A673 (cell line): ENCODE data around the gene CLDN3. TPM values are rescaled to one million over a fixed set of nuclear protein-coding genes. Genes with fewer than 3 reads are reported as not detected.

Source experiments
- BruUV-seq: library from RNA; stranded (reverse); fragments of 400-500 nt; replicated peaks from 2 replicates; lab custom pipeline; 2021; lab: Mats Ljungman, UMichigan
- CTCF ChIA-PET: fragments of 300-600 bp; sonication (Branson Sonifier 250); formaldehyde crosslinking; loops from one replicate; lab custom pipeline; 2022; ENCODE audit warnings: antibody characterized with exemption; lab: Charles Lee
- POLR2A ChIA-PET: fragments of 300-600 bp; sonication (Branson Sonifier 250); formaldehyde crosslinking; loops from one replicate; lab custom pipeline; 2022; ENCODE audit warnings: antibody characterized with exemption; ENCODE audit not compliant: low non-redundant PET; lab: Charles Lee
- DNase-seq: peaks from one replicate; pipeline ENCODE4 v3.0.0-alpha.2; 2015; ENCODE audit warnings: low spot score
- H3K27ac ChIP-seq: fragments of 200-600 bp; sonication (generic); 2 replicates; pipeline ENCODE4 v1.5.1; 2016; ENCODE audit warnings: mixed run types, low read depth, mild to moderate bottlenecking, mixed read lengths, antibody characterized with exemption, low read length; ENCODE audit not compliant: poor library complexity, severe bottlenecking
- H3K27me3 ChIP-seq: fragments of 200-600 bp; sonication (generic); replicated peaks from 2 replicates; pipeline ENCODE4 v1.6.1; 2017; ENCODE audit warnings: mixed run types, low read depth, mild to moderate bottlenecking, mixed read lengths, antibody characterized with exemption, low read length; ENCODE audit not compliant: insufficient read depth, poor library complexity
- H3K36me3 ChIP-seq: fragments of 200-600 bp; sonication (generic); 2 replicates; pipeline ENCODE4 v1.6.1; 2016; ENCODE audit warnings: mixed run types, mild to moderate bottlenecking, mixed read lengths, antibody characterized with exemption, low read length; ENCODE audit not compliant: insufficient read depth, poor library complexity, severe bottlenecking
- H3K4me1 ChIP-seq: fragments of 200-600 bp; sonication (generic); 2 replicates; pipeline ENCODE4 v1.6.1; 2017; ENCODE audit warnings: mixed run types, mild to moderate bottlenecking, mixed read lengths, antibody characterized with exemption, low read length; ENCODE audit not compliant: insufficient read depth, poor library complexity, severe bottlenecking
- H3K4me3 ChIP-seq: fragments of 200-600 bp; sonication (generic); 2 replicates; pipeline ENCODE4 v1.5.1; 2016; ENCODE audit warnings: low read depth, mixed run types, mild to moderate bottlenecking, mixed read lengths, low read length; ENCODE audit not compliant: poor library complexity, severe bottlenecking
- H3K9me3 ChIP-seq: fragments of 200-600 bp; sonication (generic); 2 replicates; pipeline ENCODE4 v1.6.1; 2016; ENCODE audit warnings: mixed run types, low read depth, mild to moderate bottlenecking, mixed read lengths, antibody characterized with exemption, low read length; ENCODE audit not compliant: poor library complexity, severe bottlenecking
- EZH2 ChIP-seq: fragments of 200-600 bp; sonication (generic); IDR thresholded peaks from 2 replicates; pipeline ENCODE4 v1.6.1; 2017; ENCODE audit warnings: borderline replicate concordance, low read depth, mild to moderate bottlenecking, mixed read lengths, antibody characterized with exemption, low read length; ENCODE audit not compliant: poor library complexity, severe bottlenecking
- intact Hi-C: fragments of 100-400 bp; cut with micrococcal nuclease; formaldehyde crosslinking; loops from one replicate; pipeline ENCODE4 v1.10.0; 2022; ENCODE audit not compliant: unreplicated experiment
- total RNA-seq: library from RNA; stranded (reverse); gene quantifications from 2 replicates; pipeline ENCODE4 v1.2.3, GENCODE V29; 2021
- TF ChIP-seq, protein P1 (sequence below): fragments of 300-800, 200-600 bp; sonication (generic); conservative IDR thresholded peaks from 2 replicates; pipeline ENCODE4 v1.5.1; 2017; ENCODE audit warnings: low read depth, mild to moderate bottlenecking, antibody characterized with exemption, low read length, moderate library complexity, mixed read lengths

The CLDN3 gene
- total RNA-seq, 1 experiment from 2014 or later = not detected

DNA sequence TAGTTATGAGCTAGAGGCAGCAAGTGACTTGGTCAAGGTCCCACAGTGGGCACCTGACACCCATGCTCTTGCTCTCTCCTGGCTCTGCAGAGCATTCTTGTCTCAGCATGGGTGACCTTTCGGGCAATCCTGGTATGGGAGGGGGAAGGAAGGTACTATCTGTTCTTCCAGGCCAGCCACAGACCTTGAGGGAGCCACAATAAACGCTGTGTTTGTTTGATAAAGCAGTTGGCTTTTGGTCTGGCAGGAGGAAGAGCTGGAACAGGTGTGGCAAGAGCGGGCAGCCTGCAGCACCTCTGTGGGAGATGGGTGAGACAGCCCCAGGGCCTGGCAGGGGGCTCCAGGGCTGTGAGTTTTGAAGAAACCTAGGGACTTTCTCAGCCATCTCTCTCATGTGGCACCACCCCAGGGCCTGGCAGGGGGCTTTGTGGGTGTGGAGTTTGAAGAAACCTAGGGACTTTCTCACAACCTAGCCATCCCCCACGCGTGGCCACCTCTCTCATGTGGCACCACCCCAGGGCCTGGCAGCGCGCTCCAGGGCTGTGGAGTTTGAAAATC lies 11.4 kb downstream of the CLDN3 start:
- no peak for DNase-seq
- POLR2A ChIA-PET = no interaction called here
- no peaks in the 10 kb centered on the region for H3K4me1 ChIP-seq
- H3K4me3 ChIP-seq = no peak overlapping the region
- H3K9me3 ChIP-seq = no peaks in the 10 kb centered on the region
- no peak overlapping the region for H3K27ac ChIP-seq
- CTCF ChIA-PET = no interaction called here
- BruUV-seq = no TSS peak
- H3K36me3 ChIP-seq = no peaks in the 10 kb centered on the region
- intact Hi-C loops = no loop called here
- TF ChIP-seq, protein P1, sequence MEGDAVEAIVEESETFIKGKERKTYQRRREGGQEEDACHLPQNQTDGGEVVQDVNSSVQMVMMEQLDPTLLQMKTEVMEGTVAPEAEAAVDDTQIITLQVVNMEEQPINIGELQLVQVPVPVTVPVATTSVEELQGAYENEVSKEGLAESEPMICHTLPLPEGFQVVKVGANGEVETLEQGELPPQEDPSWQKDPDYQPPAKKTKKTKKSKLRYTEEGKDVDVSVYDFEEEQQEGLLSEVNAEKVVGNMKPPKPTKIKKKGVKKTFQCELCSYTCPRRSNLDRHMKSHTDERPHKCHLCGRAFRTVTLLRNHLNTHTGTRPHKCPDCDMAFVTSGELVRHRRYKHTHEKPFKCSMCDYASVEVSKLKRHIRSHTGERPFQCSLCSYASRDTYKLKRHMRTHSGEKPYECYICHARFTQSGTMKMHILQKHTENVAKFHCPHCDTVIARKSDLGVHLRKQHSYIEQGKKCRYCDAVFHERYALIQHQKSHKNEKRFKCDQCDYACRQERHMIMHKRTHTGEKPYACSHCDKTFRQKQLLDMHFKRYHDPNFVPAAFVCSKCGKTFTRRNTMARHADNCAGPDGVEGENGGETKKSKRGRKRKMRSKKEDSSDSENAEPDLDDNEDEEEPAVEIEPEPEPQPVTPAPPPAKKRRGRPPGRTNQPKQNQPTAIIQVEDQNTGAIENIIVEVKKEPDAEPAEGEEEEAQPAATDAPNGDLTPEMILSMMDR = no peak
- TF ChIP-seq EZH2 = no peak
- no peaks in the 10 kb centered on the region for H3K27me3 ChIP-seq

DNA sequence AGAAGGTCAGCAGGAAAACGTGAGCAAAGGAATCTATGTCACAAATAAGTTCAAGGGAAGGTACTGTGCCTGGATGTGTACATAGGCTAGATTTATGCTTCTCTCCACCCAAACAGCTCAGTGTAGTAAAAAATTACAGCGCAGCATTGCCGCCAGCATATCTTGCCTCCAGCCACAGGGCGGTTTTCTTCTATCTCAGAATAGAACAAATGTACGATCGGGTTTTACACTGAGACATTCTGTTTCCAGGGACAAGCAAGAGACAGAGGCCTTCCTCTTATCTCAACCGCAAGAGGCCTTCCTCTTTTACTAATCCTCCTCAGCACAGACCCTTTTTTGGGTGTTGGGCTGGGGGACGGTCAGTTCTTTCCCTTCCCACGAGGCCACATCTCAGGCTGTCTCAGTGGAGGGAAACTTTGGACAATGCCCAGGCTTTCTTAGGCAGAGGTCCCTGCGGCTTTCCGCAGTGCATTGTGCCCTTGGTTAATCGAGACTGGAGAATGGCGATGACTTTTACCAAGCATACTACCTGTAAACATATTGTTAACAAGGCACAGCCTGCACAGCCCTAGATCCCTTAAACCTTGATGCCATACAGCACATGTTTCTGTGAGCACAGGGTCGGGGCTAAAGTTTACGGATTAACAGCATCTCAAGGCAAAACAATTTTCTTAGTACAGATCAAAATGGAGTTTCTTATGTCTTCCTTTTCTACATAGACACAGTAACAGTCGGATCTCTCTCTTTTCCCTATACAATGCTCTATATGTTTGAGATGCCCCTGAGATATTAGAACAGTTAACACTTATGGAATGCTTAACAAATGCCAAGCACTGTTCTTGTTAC lies 19.9 kb downstream of the CLDN3 start:
- no peaks in the 10 kb centered on the region for H3K27me3 ChIP-seq
- H3K27ac ChIP-seq = no peak overlapping the region
- DNase-seq = no peak
- CTCF ChIA-PET = no interaction called here
- TF ChIP-seq, protein P1 = no peak
- no peak for TF ChIP-seq EZH2
- POLR2A ChIA-PET = no interaction called here
- BruUV-seq = no TSS peak
- no peaks in the 10 kb centered on the region for H3K9me3 ChIP-seq
- H3K4me3 ChIP-seq = no peak overlapping the region
- no peaks in the 10 kb centered on the region for H3K4me1 ChIP-seq
- H3K36me3 ChIP-seq = no peaks in the 10 kb centered on the region
- intact Hi-C loops = no loop called here

DNA sequence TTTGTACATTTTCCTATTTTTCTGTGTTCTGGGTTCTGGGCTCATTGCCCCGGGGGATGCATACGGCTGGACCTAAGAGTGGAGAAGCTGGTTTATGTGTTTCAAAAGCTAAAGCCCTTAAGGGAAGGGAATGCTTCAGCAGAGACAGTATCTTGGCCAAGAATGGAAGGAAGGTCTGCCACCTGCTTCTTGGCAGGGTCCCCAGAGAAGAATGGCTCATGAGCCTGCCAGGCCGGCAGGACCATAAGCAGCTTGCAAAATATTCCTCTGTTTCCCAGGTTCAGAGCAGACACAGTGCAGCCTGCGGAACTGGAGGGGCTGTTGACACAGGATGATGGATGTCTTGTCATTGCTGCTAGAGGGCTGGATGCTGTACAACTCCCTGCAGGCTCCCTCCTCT lies 23.7 kb downstream of the CLDN3 start:
- H3K27me3 ChIP-seq = no peaks in the 10 kb centered on the region
- H3K36me3 ChIP-seq = no peaks in the 10 kb centered on the region
- H3K4me1 ChIP-seq = no peaks in the 10 kb centered on the region
- TF ChIP-seq EZH2 = no peak
- TF ChIP-seq, protein P1 = no peak
- no peak for DNase-seq
- no peak overlapping the region for H3K27ac ChIP-seq
- intact Hi-C loops = no loop called here
- POLR2A ChIA-PET = no interaction called here
- H3K4me3 ChIP-seq = no peak overlapping the region
- no TSS peak for BruUV-seq
- no peaks in the 10 kb centered on the region for H3K9me3 ChIP-seq
- CTCF ChIA-PET = no interaction called here
